ENCODE measurements around the gene DUSP3. TPM values are rescaled to one million over a fixed set of nuclear protein-coding genes. Genes with fewer than 3 reads are reported as not detected.

Gene DUSP3
- polyA plus RNA-seq, 3 donors from 2014 or later = 9.1 to 13.6 (median 12.3) TPM

DNA sequence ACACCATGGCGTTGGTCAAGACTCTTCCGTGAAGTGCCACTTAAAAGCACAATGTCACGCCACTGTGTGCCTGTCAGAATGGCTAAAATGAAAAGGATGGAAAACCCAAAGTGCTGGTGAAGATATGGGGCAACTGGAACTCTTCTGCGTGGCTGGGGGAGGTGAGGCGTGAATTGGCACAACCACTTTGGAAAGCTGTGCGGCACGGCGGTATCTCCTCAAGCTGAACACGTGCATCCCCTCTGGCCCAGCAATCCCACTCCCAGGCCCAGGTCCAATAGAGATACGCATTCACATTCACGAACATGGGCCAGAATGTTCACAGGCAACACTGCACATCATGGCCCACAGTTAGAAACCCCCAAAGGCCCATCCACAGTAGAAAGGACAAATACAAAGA is 8.9 kb downstream of the DUSP3 start:
- no peak overlapping the region for H3K4me3 Mint-ChIP-seq
- H3K27ac Mint-ChIP-seq = no peak overlapping the region
- no peaks in the 10 kb centered on the region for H3K9me3 Mint-ChIP-seq

DNA sequence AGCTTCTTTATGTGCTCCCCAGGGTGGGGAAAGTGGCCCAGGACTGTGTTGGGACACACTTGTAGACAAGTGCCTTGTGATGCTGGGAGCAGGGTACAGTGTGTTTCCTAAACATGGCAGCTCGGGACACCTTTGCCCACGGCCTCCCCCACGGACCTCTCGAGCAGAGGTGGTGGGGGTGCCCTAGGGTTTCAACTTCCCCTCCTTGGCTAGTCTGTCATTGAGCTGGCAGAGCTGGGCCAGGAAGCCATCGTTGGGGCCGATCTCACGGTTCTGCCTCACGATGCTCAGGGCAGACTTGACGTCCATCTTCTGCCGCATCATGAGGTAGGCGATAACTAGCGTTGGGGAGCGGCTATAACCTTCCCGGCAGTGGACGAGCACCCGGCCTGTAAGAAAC is 9.4 kb downstream of the DUSP3 start:
- H3K4me3 Mint-ChIP-seq = no peak overlapping the region

More for the DNA sequence above, 8.9 kb downstream of the DUSP3 start:
- no peak for DNase-seq
- Mint-ChIP-seq H3K27me3 (ENCODE audit: low read depth in 3 of 3) (peaks cover 3 to 10% (median 8%) of the 10 kb centered on the region in 3 donors), H3K36me3 (peaks cover 0 to 25% (median 6%) of the 10 kb centered on the region in 3 donors), H3K4me1 (peaks cover 8 to 36% of the 10 kb centered on the region in 2 donors)

DNA sequence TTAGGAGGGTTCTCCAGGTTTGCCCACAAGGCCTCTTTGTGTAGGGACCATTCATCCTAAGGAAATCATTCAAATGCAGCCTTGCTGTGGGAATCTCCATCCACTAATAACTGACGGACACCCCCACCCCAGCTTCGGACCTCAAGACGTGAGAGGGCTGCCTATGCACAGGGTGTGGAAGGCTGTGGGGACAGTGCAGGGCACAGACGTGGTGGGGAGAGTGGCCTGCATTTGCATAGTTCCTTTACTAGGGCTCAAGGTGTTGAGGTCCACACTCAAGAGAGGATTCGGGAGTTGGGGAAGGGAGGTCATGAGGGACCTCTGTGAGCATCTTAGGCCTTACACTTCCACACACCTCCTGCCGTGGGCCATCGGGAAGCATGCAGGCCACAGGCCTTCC is 9.8 kb downstream of the DUSP3 start:
- DNase-seq = no peak
- Mint-ChIP-seq H3K27ac (no peak overlapping the region), H3K27me3 (ENCODE audit: low read depth in 3 of 3) (peaks cover 4 to 10% (median 8%) of the 10 kb centered on the region in 3 donors), H3K9me3 (no peaks in the 10 kb centered on the region), H3K36me3 (peaks cover 0 to 25% (median 6%) of the 10 kb centered on the region in 3 donors), H3K4me3 (peak overlapping the region in 1 of 5 donors; percentile 26), H3K4me1 (peaks cover 8 to 27% of the 10 kb centered on the region in 2 donors)

More for the DNA sequence above, 9.4 kb downstream of the DUSP3 start:
- H3K27ac Mint-ChIP-seq = no peak overlapping the region
- DNase-seq = no peak
- H3K36me3 Mint-ChIP-seq = peaks cover 0 to 25% (median 6%) of the 10 kb centered on the region in 3 donors
- no peaks in the 10 kb centered on the region for H3K9me3 Mint-ChIP-seq
- H3K4me1 Mint-ChIP-seq = peaks cover 8 to 32% of the 10 kb centered on the region in 2 donors
- peaks cover 4 to 10% (median 8%) of the 10 kb centered on the region in 3 donors for H3K27me3 Mint-ChIP-seq (ENCODE audit: low read depth in 3 of 3)

DNA sequence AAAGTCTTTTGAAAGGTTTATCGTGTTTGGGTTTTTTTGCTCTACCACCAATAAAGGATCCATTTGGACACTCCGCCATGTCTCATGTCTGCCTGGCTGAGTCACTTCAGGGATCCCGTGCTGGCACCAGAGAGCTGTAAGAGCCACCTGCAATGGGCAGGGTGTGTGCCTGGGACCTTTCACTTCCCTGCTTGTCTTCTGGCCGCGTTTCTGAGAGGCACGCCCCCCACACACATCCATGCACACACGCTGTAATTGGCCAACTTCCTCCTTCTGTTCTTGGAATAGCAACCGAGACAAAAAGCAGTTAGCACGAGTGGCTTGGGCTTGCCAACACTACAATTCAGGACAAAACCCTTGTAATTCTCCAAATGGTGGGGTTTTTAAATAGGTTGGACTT is 10.4 kb downstream of the DUSP3 start:
- Mint-ChIP-seq H3K27me3 (ENCODE audit: low read depth in 3 of 3) (peaks cover 4 to 8% (median 6%) of the 10 kb centered on the region in 3 donors), H3K36me3 (peaks cover 0 to 25% (median 6%) of the 10 kb centered on the region in 3 donors), H3K4me3 (no peak overlapping the region), H3K9me3 (no peaks in the 10 kb centered on the region), H3K27ac (no peak overlapping the region), H3K4me1 (peaks cover 6 to 21% of the 10 kb centered on the region in 2 donors)
- no peak for DNase-seq

DNA sequence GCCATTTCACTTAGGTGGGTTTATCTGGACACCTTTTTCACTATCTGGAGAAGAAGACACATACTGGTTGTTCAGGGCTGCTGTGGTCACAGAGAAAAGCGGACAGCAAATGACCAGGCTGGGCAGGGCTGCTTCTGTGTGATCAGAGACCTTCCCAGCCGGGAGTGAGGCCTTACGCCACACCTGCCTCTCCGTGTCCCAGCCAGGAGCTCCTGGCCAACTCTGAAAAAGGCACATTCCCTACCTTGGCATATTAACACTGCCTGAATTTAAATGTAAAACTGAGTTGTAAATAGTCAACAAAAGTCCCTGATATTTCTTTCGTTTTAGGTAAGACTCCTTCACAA is 11.1 kb downstream of the DUSP3 start:
- Mint-ChIP-seq H3K4me1 (peaks cover 0 to 14% of the 10 kb centered on the region in 2 donors), H3K4me3 (no peak overlapping the region), H3K9me3 (no peaks in the 10 kb centered on the region), H3K27ac (no peak overlapping the region), H3K36me3 (peaks cover 0 to 25% (median 6%) of the 10 kb centered on the region in 3 donors), H3K27me3 (ENCODE audit: low read depth in 3 of 3) (peaks cover 4 to 8% (median 6%) of the 10 kb centered on the region in 3 donors)
- DNase-seq = no peak

DNA sequence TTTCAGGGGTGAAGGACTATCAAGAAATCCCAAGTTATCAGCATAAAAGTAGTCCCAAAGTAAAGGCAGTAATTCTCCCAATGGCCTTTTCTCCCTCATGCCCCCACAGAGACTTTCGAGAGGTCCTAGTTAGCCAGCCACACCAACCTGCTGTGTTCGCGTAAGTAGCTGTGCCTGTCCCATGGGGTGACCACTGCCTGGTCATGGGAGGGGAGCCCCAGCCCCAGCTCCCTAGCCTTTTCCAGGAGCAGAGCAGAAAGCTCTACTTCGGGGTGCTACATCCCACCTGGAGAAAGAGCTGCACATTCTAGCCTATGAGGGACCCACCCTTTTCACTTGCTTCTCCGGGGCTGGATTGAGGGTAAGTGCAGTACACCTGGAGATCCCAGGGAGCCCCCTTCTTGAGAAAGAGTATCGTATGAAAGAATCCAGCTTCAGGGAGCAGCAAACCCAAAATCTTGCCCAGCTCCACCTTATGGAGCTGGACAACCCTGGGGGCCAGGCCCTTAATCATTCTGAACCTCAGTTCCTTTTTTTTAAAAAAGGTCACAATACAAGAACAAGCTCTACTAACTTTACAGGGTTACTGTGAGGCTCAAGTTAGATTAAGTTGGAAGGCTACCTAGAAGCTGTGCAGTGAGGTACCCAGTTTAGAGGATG is 11.6 kb downstream of the DUSP3 start:
- H3K36me3 Mint-ChIP-seq = peaks cover 0 to 21% (median 6%) of the 10 kb centered on the region in 3 donors
- H3K27me3 Mint-ChIP-seq (ENCODE audit: low read depth in 3 of 3) = peaks cover 4 to 6% (median 4%) of the 10 kb centered on the region in 3 donors
- peaks cover 0 to 9% of the 10 kb centered on the region in 2 donors for H3K4me1 Mint-ChIP-seq
- DNase-seq = no peak
- no peaks in the 10 kb centered on the region for H3K9me3 Mint-ChIP-seq
- no peak overlapping the region for H3K27ac Mint-ChIP-seq
- no peak overlapping the region for H3K4me3 Mint-ChIP-seq

DNA sequence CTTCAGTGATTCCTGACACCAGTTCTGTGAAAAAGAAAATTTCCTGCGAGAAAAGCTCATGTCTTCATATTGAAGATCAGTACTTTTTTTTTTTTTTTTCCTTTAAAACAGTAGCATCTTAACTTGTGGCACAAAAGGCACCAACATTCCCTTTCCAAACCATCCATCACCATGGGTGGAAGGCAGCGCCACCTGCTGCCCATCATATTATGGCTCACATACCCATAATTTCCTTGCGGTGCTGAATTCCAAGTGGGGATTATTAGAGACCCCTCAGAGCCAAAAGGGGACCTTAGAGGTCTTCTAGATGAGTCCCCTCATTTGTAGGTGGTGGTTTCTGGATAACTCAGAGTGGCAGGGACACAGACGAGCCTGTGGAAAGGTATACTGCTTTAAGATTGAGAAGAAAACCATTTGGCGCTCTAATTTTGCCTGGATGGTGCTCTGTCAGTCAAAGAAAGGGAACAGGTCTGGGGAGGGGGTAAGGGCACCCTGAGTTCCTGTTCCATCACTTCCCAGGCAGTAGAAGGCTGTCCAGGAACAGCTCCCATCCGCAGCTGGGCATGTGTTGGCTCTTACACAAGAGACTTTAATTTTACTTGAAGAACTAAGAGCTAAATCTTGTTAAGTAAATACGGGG is 12.2 kb downstream of the DUSP3 start:
- Mint-ChIP-seq H3K27ac (no peak overlapping the region), H3K4me3 (no peak overlapping the region), H3K4me1 (peaks cover 0 to 6% of the 10 kb centered on the region in 2 donors), H3K36me3 (peaks cover 0 to 21% (median 6%) of the 10 kb centered on the region in 3 donors), H3K9me3 (no peaks in the 10 kb centered on the region), H3K27me3 (ENCODE audit: low read depth in 3 of 3) (peaks cover 1 to 6% (median 4%) of the 10 kb centered on the region in 3 donors)
- peak in 1 of 3 donors; percentile 44 for DNase-seq

DNA sequence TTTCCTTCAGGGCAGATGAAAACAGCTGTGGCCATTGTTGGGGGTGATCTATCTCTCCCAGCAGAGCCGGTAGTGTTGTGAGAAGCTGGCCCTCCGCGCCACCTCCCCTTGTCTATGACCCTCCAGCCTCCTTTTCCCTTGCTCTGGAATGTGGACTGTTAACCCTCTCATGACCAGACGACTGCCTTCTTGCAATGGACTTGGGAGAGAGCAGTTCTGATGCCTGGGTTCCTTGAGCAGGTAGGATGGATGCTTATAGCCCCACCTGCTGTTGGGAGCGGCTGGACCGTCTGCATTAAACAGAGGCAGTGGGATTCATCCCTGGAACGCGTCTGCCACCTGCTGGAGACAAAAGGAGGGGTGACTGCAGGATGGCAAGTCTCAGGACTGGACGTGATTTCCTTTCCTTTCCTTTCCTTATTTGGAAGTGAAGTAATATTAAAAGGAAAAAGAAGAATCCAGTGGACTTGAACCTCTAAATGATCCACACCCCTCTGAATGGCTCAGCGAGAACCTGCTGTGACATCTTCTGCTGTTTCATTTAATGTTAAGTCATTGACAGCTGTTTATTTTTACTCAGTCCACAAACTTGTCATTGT is 18.4 kb downstream of the DUSP3 start:
- Mint-ChIP-seq H3K4me3 (no peak overlapping the region), H3K27ac (peak overlapping the region in 1 of 6 donors; percentile 80), H3K36me3 (no peaks in the 10 kb centered on the region), H3K27me3 (ENCODE audit: low read depth in 3 of 3) (peaks cover 14 to 27% (median 17%) of the 10 kb centered on the region in 3 donors), H3K9me3 (no peaks in the 10 kb centered on the region), H3K4me1 (peaks cover 10 to 12% of the 10 kb centered on the region in 2 donors)
- peak; percentile 82 to 85 (median 85) for DNase-seq

DNA sequence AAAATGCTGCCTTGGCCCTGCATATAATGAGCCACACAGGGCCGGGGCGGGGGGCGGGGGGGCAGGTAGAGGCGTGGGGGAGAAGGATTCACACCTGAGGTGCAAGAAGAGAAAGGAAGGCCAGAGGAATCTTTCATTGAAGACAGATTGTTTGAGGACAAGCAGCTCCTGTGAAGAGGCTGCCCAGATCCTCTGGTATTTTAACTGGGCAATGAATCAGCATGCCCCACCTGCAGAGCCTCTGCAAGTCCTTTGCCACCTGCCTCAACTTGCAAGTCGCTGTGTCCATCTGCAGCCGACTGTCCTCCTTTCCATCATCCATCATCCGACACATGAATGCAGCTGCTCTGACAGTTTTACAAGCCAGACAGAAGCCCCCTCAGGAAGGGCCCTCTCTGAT is 18.9 kb downstream of the DUSP3 start:
- peaks cover 14 to 23% (median 17%) of the 10 kb centered on the region in 3 donors for H3K27me3 Mint-ChIP-seq (ENCODE audit: low read depth in 3 of 3)
- H3K4me1 Mint-ChIP-seq = peaks cover 11 to 12% of the 10 kb centered on the region in 2 donors
- DNase-seq = no peak
- no peak overlapping the region for H3K4me3 Mint-ChIP-seq
- no peaks in the 10 kb centered on the region for H3K9me3 Mint-ChIP-seq
- no peak overlapping the region for H3K27ac Mint-ChIP-seq
- no peaks in the 10 kb centered on the region for H3K36me3 Mint-ChIP-seq

DNA sequence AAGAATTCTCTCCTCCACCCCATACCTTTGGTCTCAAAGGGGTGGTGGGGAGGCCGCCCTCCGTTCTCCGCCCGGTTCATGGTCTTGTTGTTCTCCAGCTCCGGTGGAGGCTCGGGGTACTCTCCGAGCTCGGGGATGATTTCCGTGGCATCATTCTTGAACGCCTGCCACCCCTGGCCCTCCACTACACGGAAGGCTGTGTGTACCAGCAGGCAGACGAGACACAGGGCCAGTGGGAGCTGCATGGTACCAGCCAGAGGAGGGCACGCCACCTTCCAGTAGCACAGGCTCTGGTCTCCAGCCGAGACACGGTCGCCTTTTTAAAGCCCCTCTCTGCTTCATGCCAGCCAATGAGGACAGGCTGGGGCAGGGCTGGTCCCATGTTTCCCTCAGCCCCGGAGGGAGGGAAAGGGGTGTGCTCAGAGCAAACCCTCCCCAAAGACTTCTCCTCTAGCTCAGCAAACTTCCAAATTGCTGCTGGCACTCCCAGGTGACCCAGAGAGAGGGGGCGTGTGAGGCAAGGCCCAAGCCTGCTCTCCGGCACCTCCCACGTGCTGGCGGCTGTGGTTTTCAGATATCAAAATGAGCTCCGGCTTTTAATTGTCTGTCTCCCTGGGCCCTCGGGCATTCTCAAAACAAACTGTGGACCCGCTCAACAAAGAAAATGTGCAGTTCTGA is 20.1 kb downstream of the DUSP3 start, which contains the start of gene SOST:
TSS of gene SOST (minus strand) at position 295 of the 678 bp plus-strand sequence. CDS start at position 245, 50 bp downstream.
- Mint-ChIP-seq H3K9me3 (no peaks in the 10 kb centered on the region), H3K4me1 (peaks cover 23 to 24% of the 10 kb centered on the region in 2 donors), H3K27ac (peak within 1 kb of the TSS in 1 of 6 donors; percentile 59), H3K36me3 (no peaks in the 10 kb centered on the region), H3K4me3 (no peak within 1 kb of the TSS), H3K27me3 (ENCODE audit: low read depth in 3 of 3) (peaks cover 17 to 29% (median 18%) of the 10 kb centered on the region in 3 donors)
- DNase-seq = no peak

DNA sequence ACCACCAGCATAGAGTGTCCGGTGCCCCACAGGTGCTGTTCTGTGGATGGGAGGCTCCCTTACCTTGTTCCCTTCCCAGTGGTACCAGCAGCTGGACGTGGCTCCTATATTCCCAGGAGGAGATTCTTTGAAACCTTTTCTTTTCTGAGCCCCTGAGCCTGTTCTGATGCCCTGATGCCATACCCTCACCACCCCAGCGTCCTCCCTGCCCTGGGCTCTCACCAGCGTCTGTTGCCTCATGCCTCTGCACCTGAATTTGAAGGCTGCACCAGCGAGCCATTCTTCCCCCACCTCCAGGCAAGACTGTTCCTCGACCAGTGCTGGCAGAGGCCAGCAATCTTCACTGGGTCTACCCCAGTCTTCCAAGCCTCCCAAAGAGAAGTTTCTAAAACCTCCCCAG is 20.7 kb downstream of the DUSP3 start:
- Mint-ChIP-seq H3K4me3 (no peak overlapping the region), H3K4me1 (peaks cover 28 to 29% of the 10 kb centered on the region in 2 donors), H3K9me3 (no peaks in the 10 kb centered on the region), H3K27ac (no peak overlapping the region), H3K36me3 (peaks cover 0 to 3% (median 0%) of the 10 kb centered on the region in 3 donors), H3K27me3 (ENCODE audit: low read depth in 3 of 3) (peaks cover 21 to 34% (median 21%) of the 10 kb centered on the region in 3 donors)
- DNase-seq = no peak

DNA sequence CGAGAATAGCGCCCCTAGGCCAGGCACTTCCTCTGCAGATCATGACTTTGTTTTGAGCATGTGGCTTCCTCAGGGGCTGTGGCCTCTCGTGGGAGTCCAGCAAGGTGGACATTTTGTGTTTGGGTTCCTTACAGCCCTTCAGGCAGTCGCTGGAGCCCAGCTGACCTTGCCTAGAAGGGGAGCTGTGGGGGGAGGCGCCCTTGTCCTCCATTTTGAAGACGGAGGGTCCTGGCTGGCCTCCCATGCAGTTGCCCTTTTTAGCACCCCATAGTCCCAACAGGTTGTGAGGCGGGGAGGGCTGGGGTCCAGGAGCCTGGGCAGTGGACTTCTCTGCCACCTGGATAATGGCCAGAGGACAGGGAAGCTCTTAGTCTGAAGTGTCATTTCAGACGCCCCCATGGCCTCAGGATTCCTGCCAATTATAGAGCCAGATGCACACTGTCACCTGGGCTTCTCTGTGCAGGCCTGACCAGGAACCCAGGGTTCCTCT is 21.6 kb downstream of the DUSP3 start:
- Mint-ChIP-seq H3K9me3 (no peaks in the 10 kb centered on the region), H3K4me1 (peaks cover 35 to 36% of the 10 kb centered on the region in 2 donors), H3K27me3 (ENCODE audit: low read depth in 3 of 3) (peaks cover 21 to 36% (median 25%) of the 10 kb centered on the region in 3 donors), H3K27ac (no peak overlapping the region), H3K36me3 (peaks cover 0 to 4% (median 0%) of the 10 kb centered on the region in 3 donors), H3K4me3 (peak overlapping the region in 1 of 5 donors; percentile 35)
- no peak for DNase-seq

DNA sequence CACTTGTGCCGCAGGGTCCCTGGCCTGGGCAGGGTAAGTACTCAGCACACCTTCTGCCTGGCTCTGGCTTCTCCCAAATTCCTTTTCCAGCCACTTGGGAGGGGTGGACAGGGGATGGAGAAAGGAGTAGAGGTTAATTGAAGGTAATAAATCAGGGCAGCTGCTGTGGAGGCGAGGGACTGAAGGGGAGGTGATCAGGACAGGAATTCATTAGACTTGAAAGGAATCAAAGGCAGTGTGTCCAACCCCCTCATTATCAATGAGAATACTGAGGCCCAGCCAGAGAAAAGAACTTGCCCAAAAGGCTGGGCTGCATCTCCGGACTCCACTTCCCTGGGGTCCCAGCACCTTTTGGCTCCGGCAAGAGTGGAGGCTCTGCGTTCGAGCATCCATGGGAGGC is 22.6 kb downstream of the DUSP3 start:
- Mint-ChIP-seq H3K4me3 (peak overlapping the region in 4 of 5 donors; percentile 25 to 77 (median 47)), H3K36me3 (peaks cover 0 to 4% (median 0%) of the 10 kb centered on the region in 3 donors), H3K9me3 (no peaks in the 10 kb centered on the region), H3K27ac (peak overlapping the region in 2 of 6 donors; percentile 40 to 49), H3K4me1 (peaks cover 35 to 36% of the 10 kb centered on the region in 2 donors), H3K27me3 (ENCODE audit: low read depth in 3 of 3) (peaks cover 22 to 38% (median 26%) of the 10 kb centered on the region in 3 donors)
- no peak for DNase-seq

Measured in immature natural killer cell (primary cell).